ENCODE data around the gene ACKR3.

Gene ACKR3

DNA sequence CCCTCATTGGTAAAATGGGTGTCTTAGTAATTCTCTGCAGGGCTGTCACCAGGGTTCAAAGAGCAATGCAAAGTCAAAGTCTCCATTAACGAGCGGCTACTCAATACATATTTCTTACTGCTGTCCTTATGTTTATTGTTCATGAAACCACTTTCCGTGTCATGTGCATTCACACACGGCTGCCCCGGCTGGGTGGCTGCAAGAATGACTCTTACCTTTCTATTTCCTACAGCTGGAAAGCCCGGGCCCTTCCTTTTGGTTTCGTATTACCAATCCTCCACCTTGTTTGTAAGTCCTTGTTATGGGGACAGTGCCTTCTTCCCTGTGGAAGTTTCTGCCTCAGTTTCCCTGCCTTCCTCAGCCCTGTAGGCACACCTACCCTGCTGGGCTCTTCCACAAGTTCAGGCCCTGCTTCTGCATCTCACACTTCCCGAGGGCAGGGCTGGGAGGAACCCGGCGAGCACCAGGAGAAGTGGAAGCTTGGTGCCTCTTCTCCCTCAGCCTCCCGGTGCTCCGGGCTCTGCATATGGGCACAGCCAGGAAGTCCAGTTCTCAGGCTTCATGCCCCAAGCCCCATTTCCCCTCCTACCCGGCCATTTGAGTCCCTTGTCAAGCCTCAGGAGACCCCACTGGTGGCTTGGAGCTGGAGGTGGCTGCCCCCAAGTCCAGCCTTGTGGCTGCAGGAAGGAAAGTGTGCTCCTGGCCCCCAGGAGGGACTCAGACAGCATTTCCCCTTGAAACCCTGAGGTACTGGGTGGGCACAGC is 18.7 kb upstream of the ACKR3 start:
- no peak overlapping the region for H3K4me3 ChIP-seq (ENCODE audit: low read length)
- no peaks in the 10 kb centered on the region for H3K4me1 ChIP-seq (ENCODE audit: control insufficient read depth, insufficient read depth, low read length)
- H3K36me3 ChIP-seq (ENCODE audit: insufficient read depth, low read length): no peaks in the 10 kb centered on the region
- no peak overlapping the region for H3K4me2 ChIP-seq (ENCODE audit: low read length)
- no peaks in the 10 kb centered on the region for H3K9me3 ChIP-seq (replicated peaks; ENCODE audit: low read length)
- H3K27me3 ChIP-seq (ENCODE audit: control insufficient read depth, insufficient read depth, low read length): peaks cover 2% of the 10 kb centered on the region
- H3K9ac ChIP-seq (ENCODE audit: low read depth, low read length): no peak overlapping the region

DNA sequence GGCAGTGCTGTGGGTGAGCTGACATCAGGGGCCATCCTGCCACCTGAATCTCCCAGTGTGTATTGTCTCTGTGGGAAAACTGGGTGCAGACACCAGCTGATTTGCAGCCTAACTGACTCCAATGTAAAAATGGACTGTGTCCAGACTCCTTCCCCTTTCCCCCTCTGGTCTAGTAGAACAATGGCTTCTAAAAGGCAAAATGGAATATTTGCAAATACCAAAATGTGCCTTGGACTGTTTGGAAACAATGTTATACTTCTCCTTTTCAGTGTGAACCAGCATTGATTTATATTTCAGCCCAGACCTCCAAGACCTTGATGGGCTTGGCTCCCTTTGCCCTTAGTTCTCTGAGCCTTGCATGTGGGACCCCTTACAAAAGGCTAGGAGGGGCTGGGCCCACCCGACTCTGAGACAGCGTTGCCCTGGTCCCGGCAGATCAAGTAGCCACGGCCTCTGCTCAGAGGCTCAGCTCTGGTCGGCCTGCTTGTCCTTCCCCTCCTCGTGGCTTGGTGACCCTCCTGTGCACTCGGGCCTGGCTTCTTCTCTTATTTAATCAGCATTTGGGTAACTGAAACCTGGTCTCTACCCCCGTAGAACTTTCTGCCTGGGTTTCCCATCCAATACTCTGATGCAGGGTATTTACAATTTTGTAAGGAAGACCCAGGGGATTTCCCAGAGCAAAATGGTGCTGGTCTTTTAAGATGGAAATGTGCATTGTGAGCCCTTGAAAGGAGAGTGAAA is 18.0 kb upstream of the ACKR3 start:
- Histone ChIP-seq H3K27me3 (ENCODE audit: control insufficient read depth, insufficient read depth, low read length) (peaks cover 2% of the 10 kb centered on the region), H3K9me3 (replicated peaks; ENCODE audit: low read length) (no peaks in the 10 kb centered on the region), H3K9ac (ENCODE audit: low read depth, low read length) (no peak overlapping the region), H3K4me2 (ENCODE audit: low read length) (no peak overlapping the region), H3K4me1 (ENCODE audit: control insufficient read depth, insufficient read depth, low read length) (no peaks in the 10 kb centered on the region), H3K36me3 (ENCODE audit: insufficient read depth, low read length) (no peaks in the 10 kb centered on the region), H3K4me3 (ENCODE audit: low read length) (no peak overlapping the region)

DNA sequence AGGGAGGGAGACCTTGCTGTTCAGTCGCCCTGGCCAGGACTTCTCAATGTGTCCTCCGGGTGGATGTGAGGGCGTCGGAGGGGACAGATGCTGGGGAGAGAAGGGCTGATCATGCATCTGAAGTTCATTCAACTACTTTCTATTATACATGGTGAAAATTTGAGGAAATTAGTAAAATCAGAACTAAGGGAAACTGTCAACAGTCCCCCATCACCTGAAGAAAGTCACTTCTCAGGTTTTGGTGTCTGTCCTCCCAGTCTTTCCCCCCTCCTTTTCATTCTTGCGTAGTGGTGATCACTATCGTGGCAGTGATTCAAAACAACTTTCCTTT is 17.4 kb upstream of the ACKR3 start:
- H3K4me1 ChIP-seq (ENCODE audit: control insufficient read depth, insufficient read depth, low read length): no peaks in the 10 kb centered on the region
- peaks cover 2% of the 10 kb centered on the region for H3K27me3 ChIP-seq (ENCODE audit: control insufficient read depth, insufficient read depth, low read length)
- H3K9ac ChIP-seq (ENCODE audit: low read depth, low read length): no peak overlapping the region
- H3K4me2 ChIP-seq (ENCODE audit: low read length): no peak overlapping the region
- H3K9me3 ChIP-seq (replicated peaks; ENCODE audit: low read length): no peaks in the 10 kb centered on the region
- H3K4me3 ChIP-seq (ENCODE audit: low read length): no peak overlapping the region
- no peaks in the 10 kb centered on the region for H3K36me3 ChIP-seq (ENCODE audit: insufficient read depth, low read length)

DNA sequence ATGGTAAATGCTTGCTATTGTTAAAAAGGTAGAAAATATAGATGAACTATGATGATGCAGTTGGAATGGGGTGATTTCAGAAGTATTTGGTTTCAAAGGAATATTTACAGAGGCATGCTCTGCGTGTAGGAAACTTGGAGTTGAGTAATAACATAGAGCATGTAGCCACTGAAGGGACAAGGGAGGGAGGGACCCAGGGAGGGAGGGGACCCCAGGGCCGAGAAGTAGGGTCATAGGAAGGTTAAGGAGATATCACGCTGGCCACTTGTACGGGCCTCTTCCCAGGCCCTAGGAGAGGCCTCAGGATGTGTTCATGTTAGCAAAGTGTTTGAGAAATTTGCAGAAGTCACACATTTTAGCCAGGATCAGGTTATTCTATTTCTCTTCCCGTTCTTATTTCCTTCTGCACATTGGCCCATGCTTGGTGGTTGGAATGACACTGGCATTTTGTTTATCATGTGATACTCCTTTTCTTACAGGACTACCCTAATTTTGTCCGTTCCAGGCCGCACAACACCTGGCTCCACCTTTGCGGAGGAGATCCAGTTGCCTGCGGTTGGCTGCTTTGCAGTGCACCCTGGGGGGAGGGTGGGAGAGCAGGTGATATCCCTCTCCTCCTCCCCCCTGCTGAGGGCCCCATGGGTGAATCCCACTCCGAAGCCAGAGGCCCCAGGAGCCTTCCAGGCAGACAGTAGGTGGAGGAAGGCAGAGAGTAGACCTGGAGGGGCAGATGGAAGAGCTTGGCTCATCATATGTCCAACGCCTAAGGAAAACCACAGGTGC is 16.9 kb upstream of the ACKR3 start:
- H3K4me1 ChIP-seq (ENCODE audit: control insufficient read depth, insufficient read depth, low read length): no peaks in the 10 kb centered on the region
- H3K4me2 ChIP-seq (ENCODE audit: low read length): no peak overlapping the region
- no peak overlapping the region for H3K4me3 ChIP-seq (ENCODE audit: low read length)
- H3K9ac ChIP-seq (ENCODE audit: low read depth, low read length): no peak overlapping the region
- H3K36me3 ChIP-seq (ENCODE audit: insufficient read depth, low read length): no peaks in the 10 kb centered on the region
- no peaks in the 10 kb centered on the region for H3K9me3 ChIP-seq (replicated peaks; ENCODE audit: low read length)
- H3K27me3 ChIP-seq (ENCODE audit: control insufficient read depth, insufficient read depth, low read length): peaks cover 1% of the 10 kb centered on the region

DNA sequence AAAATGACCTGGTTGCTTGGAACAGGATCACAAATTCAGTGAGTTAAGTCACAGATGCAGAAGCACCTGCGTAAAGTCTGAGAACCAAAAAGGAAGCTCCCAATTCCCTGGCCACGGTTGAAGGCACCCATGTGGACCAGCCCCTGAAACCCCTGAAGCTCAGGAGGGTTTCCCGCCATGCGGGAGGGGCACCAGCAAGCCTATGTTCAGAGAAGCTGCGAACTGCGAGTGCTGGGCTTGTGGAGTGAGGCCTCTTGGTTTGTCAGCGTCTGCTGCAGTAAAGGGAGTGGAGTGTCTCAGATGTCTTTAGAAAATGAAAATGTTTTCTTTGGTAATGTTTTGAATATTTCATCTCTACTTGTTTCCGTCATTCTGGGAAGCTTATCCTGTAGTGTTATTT is 16.1 kb upstream of the ACKR3 start:
- Histone ChIP-seq H3K4me2 (ENCODE audit: low read length) (no peak overlapping the region), H3K4me1 (ENCODE audit: control insufficient read depth, insufficient read depth, low read length) (no peaks in the 10 kb centered on the region), H3K36me3 (ENCODE audit: insufficient read depth, low read length) (no peaks in the 10 kb centered on the region), H3K9ac (ENCODE audit: low read depth, low read length) (no peak overlapping the region), H3K4me3 (ENCODE audit: low read length) (no peak overlapping the region), H3K27me3 (ENCODE audit: control insufficient read depth, insufficient read depth, low read length) (no peaks in the 10 kb centered on the region), H3K9me3 (replicated peaks; ENCODE audit: low read length) (no peaks in the 10 kb centered on the region)

DNA sequence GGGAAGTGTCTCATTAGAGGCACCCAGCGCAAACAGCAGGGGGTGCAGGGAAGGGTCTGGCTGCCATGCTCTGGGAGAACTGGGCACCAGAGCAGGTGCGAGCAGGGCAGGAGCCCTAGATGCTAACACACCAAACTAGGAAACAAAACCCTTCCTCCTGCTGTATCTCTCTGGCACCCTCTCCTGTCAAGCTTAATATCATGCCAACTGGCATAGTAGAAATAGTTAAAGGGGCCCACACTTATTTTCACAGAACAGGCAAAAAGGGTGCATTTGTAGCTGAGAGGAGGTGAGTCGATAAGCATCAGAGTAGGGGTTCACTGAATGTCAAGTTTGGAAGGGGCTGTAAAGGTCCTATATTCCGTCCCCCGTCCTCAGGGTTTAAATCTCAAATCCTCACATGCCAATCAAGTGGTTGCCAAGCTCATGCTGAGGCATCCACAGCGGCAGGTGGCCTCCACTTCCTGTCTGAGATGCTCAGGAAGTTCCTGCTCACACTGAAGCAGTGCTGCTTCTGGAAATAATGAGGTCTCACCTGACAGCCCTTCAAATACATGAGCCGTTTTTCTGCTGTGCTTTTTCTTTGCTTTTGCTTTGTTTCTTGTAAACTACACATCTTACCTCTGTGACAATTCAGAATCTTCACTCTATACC is 14.9 kb upstream of the ACKR3 start:
- Histone ChIP-seq H3K4me2 (ENCODE audit: low read length) (no peak overlapping the region), H3K27me3 (ENCODE audit: control insufficient read depth, insufficient read depth, low read length) (no peaks in the 10 kb centered on the region), H3K9me3 (replicated peaks; ENCODE audit: low read length) (no peaks in the 10 kb centered on the region), H3K36me3 (ENCODE audit: insufficient read depth, low read length) (no peaks in the 10 kb centered on the region), H3K4me1 (ENCODE audit: control insufficient read depth, insufficient read depth, low read length) (no peaks in the 10 kb centered on the region), H3K9ac (ENCODE audit: low read depth, low read length) (no peak overlapping the region), H3K4me3 (ENCODE audit: low read length) (no peak overlapping the region)

DNA sequence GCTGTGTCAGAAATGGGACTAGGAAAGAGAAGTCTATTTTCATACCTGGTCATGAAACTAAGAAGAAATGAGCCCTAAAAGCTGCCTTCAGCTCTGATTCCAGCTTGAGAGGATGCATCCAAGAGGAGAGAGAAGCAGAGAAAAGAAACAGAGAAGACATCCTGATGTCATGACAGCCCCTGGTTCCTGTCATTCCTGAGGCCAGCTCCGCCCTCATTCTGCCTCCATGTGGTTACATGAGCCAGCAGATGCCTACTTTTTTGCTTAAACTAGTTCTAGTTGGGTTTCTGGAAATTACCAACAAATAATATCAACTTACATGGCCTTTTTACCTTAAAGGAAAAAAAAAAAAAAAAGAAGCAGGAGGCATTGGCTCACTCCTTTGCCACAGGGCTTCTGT is 14.1 kb upstream of the ACKR3 start:
- no peaks in the 10 kb centered on the region for H3K36me3 ChIP-seq (ENCODE audit: insufficient read depth, low read length)
- no peak overlapping the region for H3K4me3 ChIP-seq (ENCODE audit: low read length)
- no peaks in the 10 kb centered on the region for H3K27me3 ChIP-seq (ENCODE audit: control insufficient read depth, insufficient read depth, low read length)
- no peak overlapping the region for H3K9ac ChIP-seq (ENCODE audit: low read depth, low read length)
- no peak overlapping the region for H3K4me2 ChIP-seq (ENCODE audit: low read length)
- no peaks in the 10 kb centered on the region for H3K4me1 ChIP-seq (ENCODE audit: control insufficient read depth, insufficient read depth, low read length)
- H3K9me3 ChIP-seq (replicated peaks; ENCODE audit: low read length): no peaks in the 10 kb centered on the region

DNA sequence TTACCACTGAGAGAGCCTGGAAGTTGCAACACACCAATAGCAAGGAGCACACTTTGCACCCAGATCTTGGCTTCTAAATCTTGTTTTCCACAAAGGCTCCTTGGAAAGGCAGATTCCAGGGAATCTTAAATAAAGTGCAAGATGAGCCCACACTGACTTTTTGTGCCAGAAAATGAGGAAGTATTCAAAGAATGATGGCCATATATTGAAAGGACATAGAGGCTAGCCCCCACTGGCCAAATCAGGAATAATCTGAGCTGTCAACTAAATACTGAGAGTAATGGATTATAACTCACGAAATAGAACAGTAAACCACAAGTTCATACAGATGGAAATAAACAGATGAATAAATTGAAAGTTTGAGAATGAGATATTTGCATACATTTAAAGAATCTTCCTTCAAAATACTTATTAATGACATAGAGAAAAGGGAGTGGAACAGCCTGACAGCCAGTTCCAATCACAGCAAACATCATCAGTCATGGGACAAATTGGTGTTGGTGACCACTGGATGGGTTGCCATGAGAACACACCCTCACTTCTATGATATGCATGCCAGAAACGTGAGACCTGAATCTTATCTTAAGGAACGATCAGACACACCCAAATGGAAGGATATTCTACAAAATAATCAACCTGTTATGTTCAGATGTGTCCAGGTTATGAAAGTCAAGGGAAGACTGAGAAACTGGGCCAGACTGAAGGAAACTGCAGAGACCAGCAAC is 12.2 kb upstream of the ACKR3 start:
- H3K4me1 ChIP-seq (ENCODE audit: control insufficient read depth, insufficient read depth, low read length): no peaks in the 10 kb centered on the region
- H3K27me3 ChIP-seq (ENCODE audit: control insufficient read depth, insufficient read depth, low read length): no peaks in the 10 kb centered on the region

DNA sequence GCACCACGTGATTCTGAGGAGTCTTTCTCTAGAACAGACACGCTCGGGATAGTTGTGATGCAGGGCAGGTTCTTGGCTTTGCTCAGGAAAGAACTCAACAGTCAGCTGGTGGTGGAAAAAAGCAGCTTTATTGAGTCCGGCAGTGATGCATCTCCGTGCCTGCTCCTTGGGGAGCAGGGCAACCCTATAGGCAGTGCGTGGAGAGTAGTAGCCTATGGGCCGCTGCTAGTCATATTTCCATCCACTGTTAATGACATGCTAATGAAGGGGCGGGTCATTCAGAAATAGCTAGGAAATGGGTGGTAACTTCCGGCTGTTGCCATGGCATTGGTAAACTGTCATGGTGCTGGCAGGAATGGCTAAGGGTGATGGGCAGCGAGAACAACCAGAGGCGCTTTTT is 11.6 kb upstream of the ACKR3 start:
- no peaks in the 10 kb centered on the region for H3K4me1 ChIP-seq (ENCODE audit: control insufficient read depth, insufficient read depth, low read length)
- H3K4me3 ChIP-seq (ENCODE audit: low read length): no peak overlapping the region
- no peaks in the 10 kb centered on the region for H3K36me3 ChIP-seq (ENCODE audit: insufficient read depth, low read length)
- H3K9ac ChIP-seq (ENCODE audit: low read depth, low read length): no peak overlapping the region
- H3K27me3 ChIP-seq (ENCODE audit: control insufficient read depth, insufficient read depth, low read length): peaks cover 4% of the 10 kb centered on the region
- H3K9me3 ChIP-seq (replicated peaks; ENCODE audit: low read length): no peaks in the 10 kb centered on the region
- no peak overlapping the region for H3K4me2 ChIP-seq (ENCODE audit: low read length)

More for the DNA sequence above, 12.2 kb upstream of the ACKR3 start:
- Histone ChIP-seq H3K9me3 (replicated peaks; ENCODE audit: low read length) (no peaks in the 10 kb centered on the region), H3K36me3 (ENCODE audit: insufficient read depth, low read length) (no peaks in the 10 kb centered on the region), H3K4me2 (ENCODE audit: low read length) (no peak overlapping the region), H3K4me3 (ENCODE audit: low read length) (no peak overlapping the region), H3K9ac (ENCODE audit: low read depth, low read length) (no peak overlapping the region)

DNA sequence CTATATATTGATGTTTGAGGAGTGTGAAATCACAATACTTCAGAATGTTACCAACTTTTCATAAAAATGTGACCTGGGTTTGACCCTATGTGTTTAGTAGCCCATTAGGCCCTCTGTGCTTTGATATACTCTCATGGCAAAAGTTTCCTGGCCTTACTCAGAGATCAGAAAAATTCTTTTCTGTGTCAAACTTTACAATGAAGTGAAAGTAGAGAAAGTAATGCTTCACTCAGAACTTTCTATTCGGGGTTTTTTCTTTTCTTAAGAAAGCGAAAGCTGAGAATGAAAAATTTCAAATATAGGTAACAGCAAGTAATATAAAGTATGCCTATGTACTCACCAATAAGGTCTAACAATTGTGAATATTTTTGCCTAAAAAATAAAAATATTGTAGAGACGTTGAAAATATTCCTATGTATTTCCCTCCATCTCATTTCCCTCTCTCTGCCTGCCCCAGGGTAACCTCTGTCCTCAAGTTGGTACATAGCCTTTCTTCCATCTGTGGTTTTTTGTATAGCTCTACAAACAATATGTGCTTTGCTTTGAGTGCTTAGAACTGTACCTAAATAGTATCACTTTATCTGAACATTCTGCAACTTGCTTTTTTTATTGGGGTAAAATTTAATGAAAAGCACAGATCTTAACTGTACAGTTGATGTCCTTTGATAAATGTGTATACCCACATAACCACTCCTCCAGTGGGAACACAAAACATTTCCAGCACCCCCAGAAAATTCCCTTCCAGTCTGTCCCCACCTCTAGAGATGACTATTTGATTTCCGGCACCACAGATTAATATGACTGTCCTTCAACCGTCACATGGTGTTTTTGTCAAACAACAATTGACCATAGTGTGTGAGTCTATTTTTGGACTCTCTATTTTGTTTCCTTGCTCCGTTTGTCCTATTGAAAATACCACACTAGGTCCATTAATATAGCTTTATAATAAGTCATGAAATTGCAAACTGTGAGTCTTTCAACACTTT is 10.3 kb upstream of the ACKR3 start:
- no peak overlapping the region for H3K4me3 ChIP-seq (ENCODE audit: low read length)
- H3K9ac ChIP-seq (ENCODE audit: low read depth, low read length): no peak overlapping the region
- H3K36me3 ChIP-seq (ENCODE audit: insufficient read depth, low read length): no peaks in the 10 kb centered on the region
- peaks cover 5% of the 10 kb centered on the region for H3K27me3 ChIP-seq (ENCODE audit: control insufficient read depth, insufficient read depth, low read length)
- H3K9me3 ChIP-seq (replicated peaks; ENCODE audit: low read length): no peaks in the 10 kb centered on the region
- H3K4me1 ChIP-seq (ENCODE audit: control insufficient read depth, insufficient read depth, low read length): no peaks in the 10 kb centered on the region
- H3K4me2 ChIP-seq (ENCODE audit: low read length): no peak overlapping the region
